ENCODE results near the gene RARB. TPM values are rescaled to one million over a fixed set of nuclear protein-coding genes. Genes with fewer than 3 reads are reported as not detected.

Gene RARB
- total and polyA plus RNA-seq, 9 of the 15 experiments (the other 6 are each of a cell fraction or from before 2014, with no cell fraction given) = 0.15 to 1.3 (median 0.27) TPM

GRCh38 chr3:25631989-25632388 lies 203.9 kb downstream of the RARB start:
- CTCF ChIA-PET (ENCODE audit: low intra/inter-chr PET ratio) = no interaction called here
- no peaks in the 10 kb centered on the region for H4K20me1 ChIP-seq (replicated peaks; ENCODE audit: control insufficient read depth, insufficient read depth, low read length)
- H3K4me3 ChIP-seq = no peak overlapping the region
- BruUV-seq (replicated peaks) = no TSS peak
- H3K27ac ChIP-seq (ENCODE audit: extremely low read depth, low read depth, low read length) = no peak overlapping the region
- peaks cover 83% of the 10 kb centered on the region for H3K36me3 ChIP-seq (ENCODE audit: control insufficient read depth, insufficient read depth, low read length)
- POLR2A ChIA-PET = no interaction called here
- H3K4me2 ChIP-seq (ENCODE audit: insufficient read depth, low read length) = no peak overlapping the region
- H3K9me3 ChIP-seq (replicated peaks; ENCODE audit: control insufficient read depth, insufficient read depth, low read depth, low read length) = no peaks in the 10 kb centered on the region
- no peaks in the 10 kb centered on the region for H3K4me1 ChIP-seq (replicated peaks in 1 of 2; ENCODE audit: control insufficient read depth in 2 of 2, insufficient read depth in 2 of 2, low read length in 2 of 2)
- H3K9ac ChIP-seq (ENCODE audit: insufficient read depth in 1 of 2, low read depth in 2 of 2, low read length in 2 of 2) = no peak overlapping the region
- WGBS (ENCODE audit: insufficient coverage, low coverage, missing lambda C conversion rate) = 95% methylated on average over 1 of the region's 1 CpG
- H3K27me3 ChIP-seq (ENCODE audit: control insufficient read depth in 2 of 2, insufficient read depth in 2 of 2, low read length in 2 of 2) = no peaks in the 10 kb centered on the region
- ATAC-seq (no peak), DNase-seq (ENCODE audit: extremely low read depth in 1 of 4, low spot score in 3 of 4) (no peak), FAIRE-seq (no peak)
- in situ Hi-C loops (cut with MboI) = no loop called here
- no peaks in the 10 kb centered on the region for H3K9me1 ChIP-seq (ENCODE audit: control insufficient read depth, insufficient read depth, low read length)
- no peak overlapping the region for H2AFZ ChIP-seq (ENCODE audit: low read depth, low read length)
- H3K79me2 ChIP-seq (ENCODE audit: control insufficient read depth, insufficient read depth, low read length) = no peaks in the 10 kb centered on the region
- intact Hi-C loops (cut with micrococcal nuclease) = no loop called here
- no peak for TF ChIP-seq FOXJ3 (CRISPR knock-in tag; IDR thresholded peaks at IDR 0.05)
- TF ChIP-seq FOXP1 (CRISPR knock-in tag; IDR thresholded peaks at IDR 0.05) = no peak
- TF ChIP-seq TAF9B (IDR thresholded peaks at IDR 0.05; ENCODE audit: partially characterized antibody) = no peak
- TF ChIP-seq ZNF318 (IDR thresholded peaks at IDR 0.05; ENCODE audit: borderline replicate concordance in 1 of 2, low read depth in 1 of 2) = no peak
- TF ChIP-seq ZC3H11A (IDR thresholded peaks at IDR 0.05; ENCODE audit: low read depth, low read length) = no peak
- no peak for TF ChIP-seq HSF4 (CRISPR knock-in tag; IDR thresholded peaks at IDR 0.05; ENCODE audit: borderline replicate concordance)
- TF ChIP-seq ZBTB26 (CRISPR knock-in tag; IDR thresholded peaks at IDR 0.05) = no peak
- no peak for TF ChIP-seq ZFP36 (IDR thresholded peaks at IDR 0.05; ENCODE audit: low read depth, low read length, partially characterized antibody)
- TF ChIP-seq ZNF347 (CRISPR knock-in tag; IDR thresholded peaks at IDR 0.05; ENCODE audit: low read depth) = no peak
- TF ChIP-seq NONO (IDR thresholded peaks at IDR 0.05; ENCODE audit: low read depth in 2 of 2, low read length in 1 of 2) = no peak
- TF ChIP-seq NCOA2 (IDR thresholded peaks at IDR 0.05; ENCODE audit: partially characterized antibody in 2 of 2) = no peak
- no peak for TF ChIP-seq NBN (IDR thresholded peaks at IDR 0.05; ENCODE audit: low read depth)
- TF ChIP-seq ZNF224 (CRISPR knock-in tag; IDR thresholded peaks at IDR 0.05) = no peak
- no peak for TF ChIP-seq EP400 (IDR thresholded peaks at IDR 0.05)
- TF ChIP-seq RFX1 (IDR thresholded peaks at IDR 0.05) = no peak
- TF ChIP-seq MTA2 (IDR thresholded peaks at IDR 0.05; ENCODE audit: low read depth) = no peak

Data from K562 (cell line).